GM20000 (cell line): ENCODE results near the gene TMEM51.
"Not testable (repeated sequence)": the region's sequence is repeated elsewhere in the genome, so short reads cannot be mapped to it uniquely, and the experiment has no call there.

Experiments used
- DNase-seq: peaks from one replicate; pipeline ENCODE4 v3.0.0; 2012; ENCODE audit warnings: low spot score
- CTCF ChIP-seq: IDR thresholded peaks from 2 replicates; pipeline ENCODE4 v1.5.1; 2012; ENCODE audit warnings: mild to moderate bottlenecking, control low read depth; ENCODE audit errors: extremely low read depth, missing control alignments

Gene TMEM51

DNA sequence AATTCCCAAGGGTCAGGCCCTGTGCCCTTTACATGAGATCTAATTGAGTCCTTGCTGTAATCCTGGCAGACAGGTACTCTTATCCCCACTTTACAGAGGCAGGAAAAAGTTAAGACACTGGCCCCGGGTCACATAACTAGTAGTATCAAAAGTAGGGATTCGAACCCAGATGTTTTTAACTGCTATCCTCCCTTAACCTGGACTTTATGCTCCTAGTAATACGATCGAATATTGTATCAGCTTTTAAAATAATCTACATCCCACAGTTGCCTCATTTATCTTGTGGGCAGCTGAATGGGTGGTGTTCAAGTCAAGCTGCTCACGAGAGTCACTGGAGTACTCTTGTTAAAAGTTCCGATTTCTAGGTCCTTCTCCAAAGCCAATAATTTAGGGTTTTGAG is 25.5 kb upstream of the TMEM51 start:
- DNase-seq: no peak
- no peak for TF ChIP-seq CTCF

GRCh38 chr1:15128520-15129313 is 24.8 kb upstream of the TMEM51 start:
- peak; percentile 86 for DNase-seq
- TF ChIP-seq CTCF: peak; percentile 97

GRCh38 chr1:15129944-15130343 is 23.6 kb upstream of the TMEM51 start:
- no peak for DNase-seq
- no peak for TF ChIP-seq CTCF

DNA sequence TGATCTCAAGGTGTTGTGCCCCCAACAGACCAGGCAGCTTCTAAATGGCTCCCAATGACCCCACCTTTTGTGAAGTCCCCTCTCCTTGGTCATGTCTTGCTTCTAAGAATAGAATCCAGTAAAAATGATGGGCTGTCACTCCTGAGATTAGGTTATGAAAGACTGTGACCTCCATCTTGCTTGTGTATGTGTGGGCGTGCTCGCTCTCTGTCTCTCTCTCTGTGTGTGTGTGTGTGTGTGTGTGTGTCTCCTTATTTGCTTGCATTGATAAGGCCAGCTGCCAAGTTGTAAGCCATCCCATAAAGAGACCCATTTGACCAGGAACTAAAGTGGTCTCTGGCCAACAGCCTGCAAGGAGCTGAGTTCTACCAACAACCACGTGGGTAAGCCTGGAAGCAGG is 22.9 kb upstream of the TMEM51 start:
- no peak for TF ChIP-seq CTCF
- no peak for DNase-seq

DNA sequence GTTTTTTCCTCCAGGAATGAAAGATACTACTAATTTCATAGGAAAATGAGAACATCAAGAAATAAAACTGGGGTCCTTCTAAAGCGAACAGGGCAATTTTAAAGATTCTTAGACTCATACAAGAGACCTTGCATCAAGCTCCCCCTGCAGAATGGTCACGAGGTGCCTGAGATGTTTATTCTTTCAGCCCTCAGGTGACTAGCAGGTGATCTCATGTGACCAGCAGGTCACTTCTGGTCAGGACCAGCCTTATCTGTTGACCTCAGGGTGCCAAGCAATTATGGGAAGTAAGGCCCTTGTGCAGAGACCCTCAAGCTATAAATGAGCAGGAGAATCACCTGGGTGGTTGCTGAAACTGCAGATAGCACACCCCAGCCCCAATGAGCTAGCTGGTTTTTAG is 20.6 kb upstream of the TMEM51 start:
- no peak for DNase-seq
- TF ChIP-seq CTCF: no peak

GRCh38 chr1:15134285-15134684 is 19.3 kb upstream of the TMEM51 start:
- DNase-seq: no peak
- TF ChIP-seq CTCF: no peak

DNA sequence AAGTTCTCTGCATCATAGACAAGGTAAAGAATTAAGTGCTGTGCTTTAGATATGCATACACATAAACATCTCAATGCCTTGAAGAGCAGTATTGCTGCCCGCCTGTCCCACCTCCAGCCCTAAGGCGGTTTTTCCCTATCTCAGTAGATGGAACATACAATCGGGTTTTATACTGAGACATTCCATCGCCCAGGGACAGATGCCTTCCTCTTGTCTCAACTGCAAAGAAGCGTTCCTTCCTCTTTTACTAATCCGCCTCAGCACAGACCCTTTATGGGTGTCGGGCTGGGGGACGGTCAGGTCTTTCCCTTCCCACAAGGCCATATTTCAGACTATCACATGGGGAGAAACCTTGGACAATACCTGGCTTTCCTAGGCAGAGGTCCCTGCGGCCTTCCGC is 17.9 kb upstream of the TMEM51 start:
- DNase-seq: not testable (repeated sequence)

DNA sequence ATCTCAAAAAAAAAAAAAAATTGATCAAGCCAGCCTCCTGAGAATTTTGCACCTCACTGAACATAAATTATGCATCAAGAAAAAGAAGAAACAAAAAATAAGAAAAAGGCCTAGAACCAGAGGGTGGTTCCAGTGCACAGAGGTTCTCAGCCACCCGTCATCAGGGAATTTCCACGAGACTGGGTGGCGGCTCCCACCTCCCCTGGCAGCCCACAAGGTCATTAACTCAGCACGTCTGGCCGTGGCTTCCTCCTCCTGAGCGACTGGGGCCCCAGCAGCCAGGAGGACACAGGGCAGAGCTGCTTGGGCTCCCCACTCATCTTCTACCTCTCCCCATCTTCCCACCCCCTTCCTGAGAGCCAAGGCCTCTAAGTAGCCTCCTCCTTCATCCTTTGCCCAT is 15.7 kb upstream of the TMEM51 start:
- no peak for TF ChIP-seq CTCF
- no peak for DNase-seq
